Measurements from ENCODE around the gene SLC8A1. TPM values are rescaled to one million over a fixed set of nuclear protein-coding genes. Genes with fewer than 3 reads are reported as not detected.

The SLC8A1 gene
- total RNA-seq, 1 donor from 2014 or later, result 53.8 TPM

DNA sequence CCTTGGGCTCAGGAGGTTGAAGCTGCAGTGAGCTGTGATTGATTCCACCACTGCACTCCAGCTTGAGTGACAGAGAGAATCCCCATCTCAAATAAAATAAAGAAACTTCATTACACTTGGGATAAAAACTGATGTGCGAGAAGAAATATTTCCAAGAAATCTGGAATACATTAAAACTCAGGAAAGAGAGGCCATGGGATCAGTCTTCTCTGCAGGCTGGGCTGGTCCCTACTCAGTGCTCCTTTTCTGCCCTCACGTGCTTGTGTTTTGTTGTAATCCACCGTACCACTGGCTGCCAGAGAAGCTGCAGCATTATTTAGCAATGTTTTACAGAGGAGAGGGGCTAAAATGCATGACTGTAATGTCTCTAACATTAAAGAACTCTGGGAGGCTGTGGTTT lies 282.0 kb downstream of the SLC8A1 start:
- Histone ChIP-seq H3K36me3 (no peaks in the 10 kb centered on the region), H3K27me3 (no peaks in the 10 kb centered on the region), H3K4me3 (no peak overlapping the region), H3K27ac (no peak overlapping the region), H3K9me3 (no peaks in the 10 kb centered on the region), H3K4me1 (peaks cover 6% of the 10 kb centered on the region)
- intact Hi-C loops (cut with DNase I), result no loop called here
- TF ChIP-seq, protein P1, sequence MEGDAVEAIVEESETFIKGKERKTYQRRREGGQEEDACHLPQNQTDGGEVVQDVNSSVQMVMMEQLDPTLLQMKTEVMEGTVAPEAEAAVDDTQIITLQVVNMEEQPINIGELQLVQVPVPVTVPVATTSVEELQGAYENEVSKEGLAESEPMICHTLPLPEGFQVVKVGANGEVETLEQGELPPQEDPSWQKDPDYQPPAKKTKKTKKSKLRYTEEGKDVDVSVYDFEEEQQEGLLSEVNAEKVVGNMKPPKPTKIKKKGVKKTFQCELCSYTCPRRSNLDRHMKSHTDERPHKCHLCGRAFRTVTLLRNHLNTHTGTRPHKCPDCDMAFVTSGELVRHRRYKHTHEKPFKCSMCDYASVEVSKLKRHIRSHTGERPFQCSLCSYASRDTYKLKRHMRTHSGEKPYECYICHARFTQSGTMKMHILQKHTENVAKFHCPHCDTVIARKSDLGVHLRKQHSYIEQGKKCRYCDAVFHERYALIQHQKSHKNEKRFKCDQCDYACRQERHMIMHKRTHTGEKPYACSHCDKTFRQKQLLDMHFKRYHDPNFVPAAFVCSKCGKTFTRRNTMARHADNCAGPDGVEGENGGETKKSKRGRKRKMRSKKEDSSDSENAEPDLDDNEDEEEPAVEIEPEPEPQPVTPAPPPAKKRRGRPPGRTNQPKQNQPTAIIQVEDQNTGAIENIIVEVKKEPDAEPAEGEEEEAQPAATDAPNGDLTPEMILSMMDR (IDR thresholded peaks at IDR 0.05), result no peak
- ATAC-seq (no peak), DNase-seq (no peak)

- Histone ChIP-seq H3K4me1 (peaks cover 6% of the 10 kb centered on the region), H3K9me3 (no peaks in the 10 kb centered on the region), H3K27me3 (no peaks in the 10 kb centered on the region), H3K36me3 (no peaks in the 10 kb centered on the region), H3K4me3 (no peak overlapping the region), H3K27ac (no peak overlapping the region)
- TF ChIP-seq, protein P1 (IDR thresholded peaks at IDR 0.05), result no peak
- ATAC-seq (no peak), DNase-seq (no peak)
- intact Hi-C loops (cut with DNase I), result no loop called here
Observed at GRCh38 chr2:40169430-40169829, 282.5 kb downstream of the SLC8A1 start.

DNA sequence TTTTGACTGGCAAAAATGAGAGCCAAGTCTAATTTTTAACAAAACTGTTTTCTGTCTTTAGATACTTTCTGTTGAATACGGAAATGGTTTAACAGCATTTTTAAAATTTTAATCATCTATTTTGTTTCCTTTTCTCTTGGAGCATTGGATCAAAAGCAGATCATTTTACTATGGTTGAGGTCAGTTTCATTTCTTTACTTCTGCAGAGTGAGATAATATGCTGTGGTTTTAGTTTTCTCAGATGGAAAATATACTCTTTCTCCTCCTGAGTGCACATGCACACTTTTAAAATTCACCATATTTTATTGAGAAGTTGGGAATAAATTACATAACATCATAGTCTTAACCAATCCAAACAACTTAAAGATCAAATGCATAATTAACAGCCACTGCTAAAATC lies 283.3 kb downstream of the SLC8A1 start:
- Histone ChIP-seq H3K27ac (no peak overlapping the region), H3K4me1 (peaks cover 6% of the 10 kb centered on the region), H3K4me3 (no peak overlapping the region), H3K36me3 (no peaks in the 10 kb centered on the region), H3K9me3 (no peaks in the 10 kb centered on the region), H3K27me3 (no peaks in the 10 kb centered on the region)
- TF ChIP-seq, protein P1 (IDR thresholded peaks at IDR 0.05), result no peak
- intact Hi-C loops (cut with DNase I), result no loop called here
- ATAC-seq, result no peak
- DNase-seq, result no peak

DNA sequence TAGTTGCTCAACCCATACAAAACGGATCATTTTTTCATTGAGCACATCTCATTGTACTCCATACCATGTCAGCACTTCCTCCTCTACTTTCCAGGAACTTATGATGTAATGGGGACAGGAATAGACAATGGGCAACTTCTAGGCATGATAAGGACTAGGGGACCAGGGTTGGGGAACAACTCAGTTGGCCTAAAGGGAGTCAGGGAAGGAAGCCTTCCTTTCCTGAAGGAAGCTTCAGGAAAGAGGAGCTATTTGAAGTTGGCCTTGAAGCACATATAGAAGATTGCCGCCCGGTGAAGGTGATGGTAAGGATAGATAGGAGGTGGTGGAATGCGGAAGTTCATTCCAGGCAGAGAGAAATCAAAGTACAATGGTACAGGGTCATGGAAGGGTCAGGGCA lies 283.9 kb downstream of the SLC8A1 start:
- TF ChIP-seq, protein P1 (IDR thresholded peaks at IDR 0.05), result no peak
- H3K4me3 ChIP-seq, result no peak overlapping the region
- H3K4me1 ChIP-seq, result peaks cover 6% of the 10 kb centered on the region
- H3K9me3 ChIP-seq, result no peaks in the 10 kb centered on the region
- no peaks in the 10 kb centered on the region for H3K27me3 ChIP-seq
- DNase-seq (no peak), ATAC-seq (peak; percentile 75)
- intact Hi-C loops (cut with DNase I), result no loop called here
- H3K36me3 ChIP-seq, result no peaks in the 10 kb centered on the region
- no peak overlapping the region for H3K27ac ChIP-seq

DNA sequence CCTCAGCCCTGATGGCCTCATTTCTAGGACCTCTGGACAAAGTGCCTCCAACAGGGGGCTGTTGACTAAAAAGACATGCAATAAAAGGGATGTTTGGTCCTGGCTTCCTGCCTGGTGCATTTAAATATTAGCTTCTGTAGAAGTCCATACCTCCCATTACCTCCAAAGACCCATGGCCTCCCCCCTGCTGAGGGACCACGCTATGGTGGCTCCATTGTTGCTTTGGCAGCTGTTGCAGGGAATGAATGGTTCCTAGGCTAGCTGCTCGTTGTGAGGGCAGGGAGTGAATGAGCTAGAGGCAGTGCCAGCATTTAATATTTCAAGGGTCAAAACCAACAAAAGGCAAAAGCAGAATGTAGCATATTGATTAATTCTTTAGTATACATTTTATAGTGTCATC lies 285.9 kb downstream of the SLC8A1 start:
- H3K36me3 ChIP-seq, result no peaks in the 10 kb centered on the region
- intact Hi-C loops (cut with DNase I), result no loop called here

DNA sequence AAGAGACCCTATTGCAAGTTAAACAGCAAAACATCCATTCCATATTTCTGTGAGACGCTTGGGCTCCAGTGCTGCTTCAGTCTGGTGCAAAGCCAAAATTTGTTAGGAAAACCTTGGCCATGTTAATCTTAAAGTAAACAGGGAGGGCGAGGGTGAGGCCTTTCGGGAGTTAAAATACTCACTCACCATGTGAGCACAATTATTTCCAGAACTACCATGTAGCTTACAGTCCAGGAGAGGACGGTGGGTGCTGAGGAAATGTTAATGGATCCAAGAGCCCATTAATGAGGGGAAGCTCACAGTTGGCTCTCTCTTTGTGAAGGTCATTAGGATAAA lies 286.4 kb downstream of the SLC8A1 start:
- no peaks in the 10 kb centered on the region for H3K36me3 ChIP-seq
- TF ChIP-seq, protein P1 (IDR thresholded peaks at IDR 0.05), result no peak
- no peak overlapping the region for H3K4me3 ChIP-seq
- H3K4me1 ChIP-seq, result peaks cover 6% of the 10 kb centered on the region
- peak overlapping the region; percentile 31 for H3K27ac ChIP-seq
- DNase-seq (no peak), ATAC-seq (no peak)
- intact Hi-C loops (cut with DNase I), result no loop called here
- H3K9me3 ChIP-seq, result no peaks in the 10 kb centered on the region
- no peaks in the 10 kb centered on the region for H3K27me3 ChIP-seq

More for the DNA sequence above, 285.9 kb downstream of the SLC8A1 start:
- TF ChIP-seq, protein P1 (IDR thresholded peaks at IDR 0.05), result no peak
- no peaks in the 10 kb centered on the region for H3K27me3 ChIP-seq
- peaks cover 6% of the 10 kb centered on the region for H3K4me1 ChIP-seq
- DNase-seq (no peak), ATAC-seq (no peak)
- no peaks in the 10 kb centered on the region for H3K9me3 ChIP-seq
- H3K4me3 ChIP-seq, result no peak overlapping the region
- H3K27ac ChIP-seq, result no peak overlapping the region
